NCI-H526 treated with DMSO at 0.1 percent for 48 hours (cell line): ENCODE data around the gene GPRC5B.

Experiments
- DNase-seq: peaks from one replicate; lab custom pipeline; 2025; lab: John Stamatoyannopoulos, UW

The GPRC5B gene

GRCh38 chr16:19812986-19813385 lies 71.7 kb downstream of the GPRC5B start:
- DNase-seq, result no peak

DNA sequence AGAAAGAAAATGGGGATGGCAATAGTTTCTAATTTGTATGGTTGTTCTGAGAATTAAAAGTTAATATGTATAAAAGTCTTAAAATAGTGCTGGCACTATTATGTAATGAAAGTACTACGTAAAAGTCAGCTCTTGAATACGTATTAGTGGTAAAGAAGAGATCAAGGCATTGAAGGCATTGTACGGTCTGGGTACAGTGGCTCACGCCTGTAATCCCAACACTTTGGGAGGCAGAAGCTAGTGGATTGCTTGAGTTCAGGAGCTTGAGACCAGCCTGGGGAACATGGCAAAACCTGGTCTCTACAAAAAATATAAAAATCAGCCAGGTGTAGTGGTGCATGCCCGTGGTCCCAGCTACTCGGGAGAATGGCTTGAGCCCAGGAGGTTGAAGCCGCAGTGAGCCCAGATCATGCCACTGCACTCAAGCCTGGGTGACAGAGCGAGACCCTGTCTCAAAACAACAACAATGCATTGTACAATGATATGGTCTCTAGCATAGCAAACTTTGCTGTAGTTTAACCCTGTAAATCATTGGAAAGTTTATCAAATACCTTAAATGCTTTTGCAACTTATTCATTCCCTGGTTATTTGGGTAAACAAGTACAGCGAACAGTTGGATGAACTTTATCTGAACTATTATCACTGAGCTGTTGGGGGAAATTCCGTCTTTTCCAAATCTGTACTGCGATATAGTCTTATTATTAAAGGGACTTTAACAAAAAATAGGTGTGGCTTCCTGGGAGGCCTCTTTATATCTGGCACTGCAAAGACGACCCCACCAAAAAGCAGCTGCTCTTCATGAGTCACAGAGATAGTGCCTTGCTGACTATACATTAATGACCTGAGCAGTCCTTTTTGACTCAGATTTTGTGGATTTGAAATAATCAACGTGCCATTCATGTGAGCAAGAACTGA lies 73.6 kb downstream of the GPRC5B start:
- DNase-seq, result no peak

DNA sequence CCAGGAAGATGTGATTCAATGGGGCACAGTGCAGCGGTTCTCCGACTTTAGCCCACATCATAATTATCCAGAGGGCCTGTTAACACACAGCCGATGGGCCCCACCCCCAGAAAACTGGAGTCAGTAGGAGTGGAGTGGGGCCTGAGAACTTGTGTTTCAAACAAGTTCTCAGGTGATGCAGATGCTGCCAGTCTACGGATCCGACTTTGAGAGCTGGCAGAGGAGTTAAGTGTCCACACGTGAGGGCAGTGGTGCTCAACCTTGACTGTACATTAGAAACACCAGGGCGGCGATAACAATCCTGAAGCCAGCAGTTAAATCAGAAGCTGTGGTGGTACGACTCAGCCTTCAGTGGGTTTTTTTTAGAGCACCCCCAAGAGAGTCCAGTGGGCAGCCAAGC lies 75.0 kb downstream of the GPRC5B start:
- no peak for DNase-seq

- no peak for DNase-seq
Observed at GRCh38 chr16:19809121-19809635, 75.5 kb downstream of the GPRC5B start.

DNA sequence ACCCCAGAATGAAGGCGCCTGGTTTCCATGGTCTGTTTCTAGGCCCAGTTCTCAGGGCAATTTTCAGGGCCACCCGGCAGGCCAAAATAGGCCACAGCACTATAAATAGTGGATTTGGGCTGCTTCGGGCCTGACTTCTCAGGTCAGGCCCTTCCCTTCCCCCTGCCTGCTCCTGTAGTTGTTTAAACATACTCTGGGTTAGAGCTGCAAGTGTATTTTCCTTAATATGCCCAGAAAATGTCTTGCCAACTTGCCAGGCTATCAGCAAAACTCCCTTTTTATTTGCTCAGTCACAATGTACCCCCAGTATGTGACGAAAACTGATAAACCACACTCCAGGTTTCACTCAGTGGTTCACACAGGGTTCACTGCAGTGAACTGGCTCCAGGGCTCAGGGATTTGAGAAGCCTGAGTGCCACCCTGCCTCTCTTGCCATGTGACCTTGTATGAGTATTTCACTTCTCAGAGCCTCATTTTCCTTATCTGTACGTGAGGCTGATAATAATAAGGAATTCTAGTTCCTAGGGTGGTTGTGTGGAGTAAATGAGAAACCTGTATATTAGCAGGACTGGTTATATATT lies 76.5 kb downstream of the GPRC5B start:
- no peak for DNase-seq
